Large intestine (tissue), 1 donor: ENCODE results near the gene VN1R4. TPM values are rescaled to one million over a fixed set of nuclear protein-coding genes. Genes with fewer than 3 reads are reported as not detected.

ENCODE experiments used
- polyA plus RNA-seq: library from polyadenylated mRNA; unstranded; fragments of 120-200 nt; gene quantifications from one replicate; pipeline ENCODE4 v1.2.1, GENCODE V29; 2013

Gene VN1R4
- polyA plus RNA-seq, 1 donor: not detected

Other genes with a start within 250 kb of the VN1R4 start
- gene ERVV-2, start 223.0 kb downstream of the VN1R4 start, polyA plus RNA-seq: not detected
- 115 TPM for gene ZNF160, start 164.3 kb downstream of the VN1R4 start, polyA plus RNA-seq
- gene ZNF415, start 134.8 kb downstream of the VN1R4 start, polyA plus RNA-seq: 38.0 TPM
- gene ZNF347, start 108.7 kb downstream of the VN1R4 start, polyA plus RNA-seq: 14.8 TPM
- 6.3 TPM for gene ZNF665, start 74.4 kb downstream of the VN1R4 start, polyA plus RNA-seq
- 27.8 TPM for gene ZNF677, start 12.8 kb downstream of the VN1R4 start, polyA plus RNA-seq
- 0.03 TPM for gene VN1R2, start 9.4 kb downstream of the VN1R4 start, polyA plus RNA-seq
- 6.5 TPM for gene ZNF845, start 66.0 kb upstream of the VN1R4 start, polyA plus RNA-seq
- 15.4 TPM for gene ZNF525, start 98.0 kb upstream of the VN1R4 start, polyA plus RNA-seq
- 11.7 TPM for gene ZNF765, start 127.4 kb upstream of the VN1R4 start, polyA plus RNA-seq
- 15.6 TPM for gene ZNF761, start 164.3 kb upstream of the VN1R4 start, polyA plus RNA-seq
- gene ZNF813, start 200.0 kb upstream of the VN1R4 start, polyA plus RNA-seq: 6.0 TPM